Gastrocnemius medialis (tissue), 4 donors: Measurements from ENCODE around the gene PPCS. TPM values are rescaled to one million over a fixed set of nuclear protein-coding genes. Genes with fewer than 3 reads are reported as not detected.

Experiments used
- ATAC-seq, 2 donors: fragments of 150-250 bp; one replicate each; pipeline ENCODE4 v1.9.1; 2016
- DNase-seq, 2 donors: peaks; one replicate each; pipeline ENCODE4 v3.0.0-alpha.2; 2019
- H3K27ac ChIP-seq, 4 donors: fragments of 200-600 bp; sonication (generic); 1 replicate in 1 of 4; 2 replicates in 3 of 4; pipeline ENCODE4 v1.5.1; 2016 to 2018; ENCODE audit warnings: mild to moderate bottlenecking in 2 of 4, moderate library complexity in 1 of 4
- H3K27me3 ChIP-seq, 3 donors: fragments of 200-600 bp; sonication (generic) in 2 of 3; 1 replicate in 1 of 3; 2 replicates in 2 of 3; pipeline versions ENCODE4 v1.5.1 to v1.6.0; 2016 to 2019; ENCODE audit warnings: mild to moderate bottlenecking in 1 of 3, moderate library complexity in 1 of 3
- H3K36me3 ChIP-seq, 2 donors: fragments of 200-600 bp; sonication (generic) in 1 of 2; one replicate each; pipeline ENCODE4 v1.5.1; 2017 to 2018
- H3K4me1 ChIP-seq, 2 donors: fragments of 200-600 bp; sonication (generic) in 1 of 2; one replicate each; pipeline ENCODE4 v1.5.1; 2016 to 2017; ENCODE audit warnings: mild to moderate bottlenecking in 2 of 2
- H3K4me3 ChIP-seq, 4 donors: fragments of 200-600 bp; sonication (generic) in 3 of 4; 1 replicate in 1 of 4; 2 replicates in 3 of 4; pipeline ENCODE4 v1.5.1; 2016 to 2019; ENCODE audit warnings: mild to moderate bottlenecking in 2 of 4
- H3K9me3 ChIP-seq, 3 donors: fragments of 200-600 bp; sonication (generic) in 2 of 3; 1 replicate in 1 of 3; 2 replicates in 2 of 3; pipeline ENCODE4 v1.5.1; 2016 to 2019
- CTCF ChIP-seq, 5 experiments: fragments of 450-650 bp in 3 of 5; fragments of 200-600 bp in 2 of 5; sonication (generic) in 2 of 5; IDR thresholded peaks in 4 of 5; conservative IDR thresholded peaks in 1 of 5; 1 replicate in 4 of 5; 2 replicates in 1 of 5; pipeline ENCODE4 v1.5.1; 2016 to 2019; ENCODE audit warnings: antibody characterized with exemption in 5 of 5, mild to moderate bottlenecking in 3 of 5, moderate library complexity in 3 of 5
- POLR2A ChIP-seq, 2 donors: fragments of 450-650 bp; IDR thresholded peaks; one replicate each; pipeline ENCODE4 v1.6.1; 2017; ENCODE audit warnings: antibody characterized with exemption in 2 of 2, mild to moderate bottlenecking in 2 of 2, moderate library complexity in 2 of 2
- in situ Hi-C, 4 donors: fragments of 200-750 bp; cut with MboI; loops; one replicate each; pipeline versions ENCODE4 v1.15.0 to v1.8.0; 2017; ENCODE audit warnings: low sequenced_read_pairs in 4 of 4
- intact Hi-C: fragments of 100-400 bp; cut with DNase I; formaldehyde crosslinking; loops from one replicate; pipeline ENCODE4 v1.15.1; 2023; ENCODE audit warnings: low total_unique reads
- total RNA-seq, 4 donors: library from RNA; depleted of rRNA; stranded (reverse); fragments of >200 nt; gene quantifications; one replicate each; pipeline versions ENCODE4 v1.1.0 to v1.2.3, GENCODE V29; 2016

The PPCS gene
- total RNA-seq, 4 donors from 2014 or later = 31.7 to 55.1 (median 42.1) TPM

GRCh38 chr1:42419126-42419821 lies 37.1 kb upstream of the PPCS start:
- intact Hi-C loops = no loop called here
- H3K9me3 ChIP-seq = no peaks in the 10 kb centered on the region
- in situ Hi-C loops = no loop called here
- no peak overlapping the region for H3K27ac ChIP-seq
- H3K27me3 ChIP-seq = peaks cover 0 to 2% (median 0%) of the 10 kb centered on the region in 3 donors
- DNase-seq (no peak), ATAC-seq (no peak)
- H3K4me1 ChIP-seq = peaks cover 9 to 12% of the 10 kb centered on the region in 2 donors
- TF ChIP-seq POLR2A (IDR thresholded peaks at IDR 0.05) (no peak), CTCF (IDR thresholded peaks at IDR 0.05 in 4 of 5, conservative IDR thresholded peaks at IDR 0.05 in 1 of 5) (no peak)
- H3K4me3 ChIP-seq = no peak overlapping the region
- H3K36me3 ChIP-seq = no peaks in the 10 kb centered on the region

GRCh38 chr1:42420121-42420520 lies 36.2 kb upstream of the PPCS start:
- H3K36me3 ChIP-seq = no peaks in the 10 kb centered on the region
- no peak overlapping the region for H3K27ac ChIP-seq
- peaks cover 0 to 2% (median 0%) of the 10 kb centered on the region in 3 donors for H3K27me3 ChIP-seq
- ATAC-seq (no peak), DNase-seq (no peak)
- TF ChIP-seq CTCF (IDR thresholded peaks at IDR 0.05 in 4 of 5, conservative IDR thresholded peaks at IDR 0.05 in 1 of 5) = no peak
- TF ChIP-seq POLR2A (IDR thresholded peaks at IDR 0.05) = no peak
- in situ Hi-C loops = no loop called here
- H3K9me3 ChIP-seq = no peaks in the 10 kb centered on the region
- H3K4me3 ChIP-seq = no peak overlapping the region
- H3K4me1 ChIP-seq = peaks cover 9 to 12% of the 10 kb centered on the region in 2 donors
- intact Hi-C loops = no loop called here

- intact Hi-C loops (no loop called here), in situ Hi-C loops (no loop called here)
- no peaks in the 10 kb centered on the region for H3K9me3 ChIP-seq
- no peak overlapping the region for H3K4me3 ChIP-seq
- H3K27me3 ChIP-seq = peaks cover 0 to 2% (median 0%) of the 10 kb centered on the region in 3 donors
- TF ChIP-seq CTCF (IDR thresholded peaks at IDR 0.05 in 4 of 5, conservative IDR thresholded peaks at IDR 0.05 in 1 of 5) (no peak), POLR2A (IDR thresholded peaks at IDR 0.05) (no peak)
- no peaks in the 10 kb centered on the region for H3K36me3 ChIP-seq
- H3K4me1 ChIP-seq = peaks cover 9 to 12% of the 10 kb centered on the region in 2 donors
- ATAC-seq (no peak), DNase-seq (no peak)
- H3K27ac ChIP-seq = no peak overlapping the region
These were observed 35.3 kb upstream of the PPCS start for GRCh38 chr1:42420911-42421585.

- in situ Hi-C loops (no loop called here), intact Hi-C loops (no loop called here)
- H3K4me3 ChIP-seq = no peak overlapping the region
- DNase-seq (no peak), ATAC-seq (no peak)
- no peak overlapping the region for H3K27ac ChIP-seq
- no peaks in the 10 kb centered on the region for H3K9me3 ChIP-seq
- peaks cover 9 to 12% of the 10 kb centered on the region in 2 donors for H3K4me1 ChIP-seq
- H3K36me3 ChIP-seq = no peaks in the 10 kb centered on the region
- TF ChIP-seq CTCF (IDR thresholded peaks at IDR 0.05 in 4 of 5, conservative IDR thresholded peaks at IDR 0.05 in 1 of 5) (no peak), POLR2A (IDR thresholded peaks at IDR 0.05) (no peak)
- H3K27me3 ChIP-seq = peaks cover 0 to 2% (median 0%) of the 10 kb centered on the region in 3 donors
These were observed 33.6 kb upstream of the PPCS start for GRCh38 chr1:42422737-42423136.
